Hepatocyte (in vitro differentiated cells): ENCODE measurements around the gene ST8SIA3.

Source experiments
- CTCF ChIP-seq: fragments of 200-600 bp; sonication (generic); IDR thresholded peaks from 2 replicates; pipeline ENCODE4 v1.5.1; 2016; ENCODE audit warnings: antibody characterized with exemption, mild to moderate bottlenecking; ENCODE audit not compliant: poor library complexity
- EZH2 ChIP-seq: fragments of 200-600 bp; sonication (generic); IDR thresholded peaks from 2 replicates; pipeline ENCODE4 v1.6.1; 2016; ENCODE audit warnings: antibody characterized with exemption, mild to moderate bottlenecking, borderline replicate concordance
- EZH2phosphoT487 ChIP-seq: fragments of 200-600 bp; sonication (generic); IDR thresholded peaks from one replicate; pipeline ENCODE4 v1.6.1; 2018; ENCODE audit warnings: antibody characterized with exemption, mild to moderate bottlenecking, low read depth, moderate library complexity; ENCODE audit not compliant: unreplicated experiment, severe bottlenecking

- TF ChIP-seq CTCF: no peak
- no peak for TF ChIP-seq EZH2
- TF ChIP-seq EZH2phosphoT487: no peak
Measured at GRCh38 chr18:57320603-57321002, 31.8 kb upstream of the ST8SIA3 start.
